Ishikawa (cell line): ENCODE results near the gene SPR.

ENCODE experiments used
- CEBPB ChIP-seq: IDR thresholded peaks from 2 replicates; pipeline ENCODE4 v1.6.1; 2012
- CREB1 ChIP-seq: IDR thresholded peaks from 2 replicates; pipeline ENCODE4 v1.6.1; 2012; ENCODE audit warnings: low read depth
- EP300 ChIP-seq: IDR thresholded peaks from 2 replicates; pipeline ENCODE4 v1.6.1; 2012; ENCODE audit warnings: borderline replicate concordance
- FOXM1 ChIP-seq: IDR thresholded peaks from 2 replicates; pipeline ENCODE4 v1.6.1; 2012; ENCODE audit warnings: low read depth, borderline replicate concordance
- MAX ChIP-seq: IDR thresholded peaks from 2 replicates; pipeline ENCODE4 v1.6.1; 2012
- RAD21 ChIP-seq: IDR thresholded peaks from 2 replicates; pipeline ENCODE4 v1.6.1; 2012; ENCODE audit warnings: low read depth
- REST ChIP-seq: IDR thresholded peaks from 2 replicates; pipeline ENCODE4 v1.6.1; 2012; ENCODE audit warnings: low read depth, mild to moderate bottlenecking
- TAF1 ChIP-seq: IDR thresholded peaks from 2 replicates; pipeline ENCODE4 v1.6.1; 2012; ENCODE audit warnings: low read depth, mild to moderate bottlenecking
- TEAD4 ChIP-seq: IDR thresholded peaks from 2 replicates; pipeline ENCODE4 v1.6.1; 2012
- YY1 ChIP-seq: IDR thresholded peaks from 2 replicates; pipeline ENCODE4 v1.6.1; 2012; ENCODE audit warnings: low read depth

- TF ChIP-seq MAX (no peak), CEBPB (no peak), TAF1 (no peak), EP300 (no peak), TEAD4 (no peak), YY1 (no peak), CREB1 (no peak), REST (no peak), FOXM1 (no peak), RAD21 (no peak)
These were observed 11.3 kb downstream of the SPR start for GRCh38 chr2:72898585-72898906.
